Measurements from ENCODE around the gene P2RY4. TPM values are rescaled to one million over a fixed set of nuclear protein-coding genes. Genes with fewer than 3 reads are reported as not detected.

The P2RY4 gene
- 0.15 and 0.22 TPM in 2 replicates for polyA plus RNA-seq (2011; rRNA removed)
- 0.31 and 0.43 TPM in 2 replicates for polyA minus RNA-seq (2011; rRNA and poly(A)+ RNA removed)

- ChIA-PET POLR2A (no interaction called here), CTCF (interaction anchor here (1.1 kb wide), 1 partner anchor 30 kb away, joined by 3 read pairs; no protein-coding TSS in a partner anchor)
- Histone ChIP-seq H3K4me3 (ENCODE audit: low read depth, low read length) (no peak within 1 kb of the TSS), H3K27me3 (ENCODE audit: control insufficient read depth, insufficient read depth, low read length) (no peaks in the 10 kb centered on the region), H3K36me3 (ENCODE audit: control insufficient read depth, insufficient read depth, low read length) (no peaks in the 10 kb centered on the region)
- DNase-seq (ENCODE audit: low read depth): no peak
- TF ChIP-seq, protein P1, sequence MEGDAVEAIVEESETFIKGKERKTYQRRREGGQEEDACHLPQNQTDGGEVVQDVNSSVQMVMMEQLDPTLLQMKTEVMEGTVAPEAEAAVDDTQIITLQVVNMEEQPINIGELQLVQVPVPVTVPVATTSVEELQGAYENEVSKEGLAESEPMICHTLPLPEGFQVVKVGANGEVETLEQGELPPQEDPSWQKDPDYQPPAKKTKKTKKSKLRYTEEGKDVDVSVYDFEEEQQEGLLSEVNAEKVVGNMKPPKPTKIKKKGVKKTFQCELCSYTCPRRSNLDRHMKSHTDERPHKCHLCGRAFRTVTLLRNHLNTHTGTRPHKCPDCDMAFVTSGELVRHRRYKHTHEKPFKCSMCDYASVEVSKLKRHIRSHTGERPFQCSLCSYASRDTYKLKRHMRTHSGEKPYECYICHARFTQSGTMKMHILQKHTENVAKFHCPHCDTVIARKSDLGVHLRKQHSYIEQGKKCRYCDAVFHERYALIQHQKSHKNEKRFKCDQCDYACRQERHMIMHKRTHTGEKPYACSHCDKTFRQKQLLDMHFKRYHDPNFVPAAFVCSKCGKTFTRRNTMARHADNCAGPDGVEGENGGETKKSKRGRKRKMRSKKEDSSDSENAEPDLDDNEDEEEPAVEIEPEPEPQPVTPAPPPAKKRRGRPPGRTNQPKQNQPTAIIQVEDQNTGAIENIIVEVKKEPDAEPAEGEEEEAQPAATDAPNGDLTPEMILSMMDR (IDR thresholded peaks at IDR 0.05; ENCODE audit: insufficient read depth, low read depth, low read length): no peak
These were observed at the start of gene P2RY4 for GRCh38 chrX:70260104-70260503. Gene P2RY4 (minus strand): TSS chrX:70260204. CDS start chrX:70259624, 580 bp downstream.

DNA sequence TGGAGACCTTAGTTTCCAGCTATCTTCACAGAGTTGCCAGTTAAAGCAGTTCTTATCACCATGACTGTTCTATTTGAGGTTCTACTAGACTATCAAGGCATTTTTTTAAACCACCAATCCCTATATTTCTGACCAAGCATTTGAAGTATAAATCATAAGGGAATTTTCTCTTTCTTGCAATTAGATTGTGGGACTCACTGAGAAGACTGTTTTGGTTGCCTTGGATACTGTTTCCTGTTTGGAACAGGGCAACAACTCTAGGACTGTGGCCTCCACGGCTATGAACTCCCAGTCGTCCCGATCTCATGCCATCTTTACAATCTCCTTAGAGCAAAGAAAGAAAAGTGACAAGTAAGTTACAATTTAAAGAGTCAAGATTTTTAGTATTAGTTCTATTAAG is 41.7 kb upstream of the P2RY4 start:
- Histone ChIP-seq H3K27me3 (ENCODE audit: control insufficient read depth, insufficient read depth, low read length) (no peaks in the 10 kb centered on the region), H3K36me3 (ENCODE audit: control insufficient read depth, insufficient read depth, low read length) (no peaks in the 10 kb centered on the region), H3K4me3 (ENCODE audit: low read depth, low read length) (no peak overlapping the region)
- peak; percentile 12 for DNase-seq (ENCODE audit: low read depth)
- ChIA-PET POLR2A (no interaction called here), CTCF (no interaction called here)
- TF ChIP-seq, protein P1 (IDR thresholded peaks at IDR 0.05; ENCODE audit: insufficient read depth, low read depth, low read length): no peak

DNA sequence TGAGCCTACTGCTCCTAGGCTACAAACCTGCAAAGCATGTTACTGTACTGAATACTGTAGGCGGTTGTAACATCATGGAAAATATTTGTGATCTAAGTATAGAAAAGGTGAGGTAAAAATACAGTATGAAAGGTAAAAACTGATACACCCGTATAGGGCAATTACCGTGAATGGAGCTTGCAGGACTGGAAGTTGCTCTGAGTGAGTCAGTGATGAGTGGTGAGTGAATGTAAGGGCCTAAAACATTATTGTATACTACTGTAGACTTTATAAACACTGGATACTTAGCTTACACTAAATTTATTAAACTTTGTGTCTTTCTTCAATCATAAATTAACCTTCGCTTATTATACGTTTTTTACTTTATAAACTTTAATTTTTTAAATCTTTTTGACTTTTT is 33.6 kb upstream of the P2RY4 start:
- Histone ChIP-seq H3K36me3 (ENCODE audit: control insufficient read depth, insufficient read depth, low read length) (no peaks in the 10 kb centered on the region), H3K4me3 (ENCODE audit: low read depth, low read length) (no peak overlapping the region), H3K27me3 (ENCODE audit: control insufficient read depth, insufficient read depth, low read length) (no peaks in the 10 kb centered on the region)
- POLR2A ChIA-PET: no interaction called here
- TF ChIP-seq, protein P1 (IDR thresholded peaks at IDR 0.05; ENCODE audit: insufficient read depth, low read depth, low read length): no peak
- no peak for DNase-seq (ENCODE audit: low read depth)
- CTCF ChIA-PET: interaction anchor here (0.6 kb wide), 1 partner anchor 69 kb away, joined by 4 read pairs; no protein-coding TSS in a partner anchor

DNA sequence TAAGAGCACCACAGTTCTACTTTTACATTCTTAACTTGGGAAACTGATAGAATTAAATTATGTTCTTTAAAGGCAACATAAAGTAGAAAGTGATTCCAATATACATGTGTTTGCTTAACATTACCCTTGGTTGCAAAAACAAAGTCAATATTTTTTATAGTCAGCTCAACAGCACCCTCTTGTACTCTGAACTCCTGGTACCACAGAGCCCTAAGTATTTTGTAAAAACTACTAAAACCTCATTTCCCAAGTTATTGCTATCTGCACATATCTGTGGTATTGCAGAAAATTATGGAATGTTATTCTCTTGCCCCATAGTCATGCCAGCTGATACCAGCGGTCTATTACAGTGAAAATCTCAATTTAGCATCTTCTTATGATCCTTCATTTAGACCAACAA is 32.8 kb upstream of the P2RY4 start:
- H3K4me3 ChIP-seq (ENCODE audit: low read depth, low read length): no peak overlapping the region
- CTCF ChIA-PET: interaction anchor here (0.6 kb wide), 1 partner anchor 70 kb away, joined by 4 read pairs; no protein-coding TSS in a partner anchor

More for the DNA sequence above, 32.8 kb upstream of the P2RY4 start:
- TF ChIP-seq, protein P1 (IDR thresholded peaks at IDR 0.05; ENCODE audit: insufficient read depth, low read depth, low read length): no peak
- POLR2A ChIA-PET: no interaction called here
- Histone ChIP-seq H3K36me3 (ENCODE audit: control insufficient read depth, insufficient read depth, low read length) (no peaks in the 10 kb centered on the region), H3K27me3 (ENCODE audit: control insufficient read depth, insufficient read depth, low read length) (no peaks in the 10 kb centered on the region)
- DNase-seq (ENCODE audit: low read depth): no peak

Measured in BJ (cell line).